Endothelial cell of umbilical vein (primary cell): Measurements from ENCODE around the gene HDDC2. TPM values are rescaled to one million over a fixed set of nuclear protein-coding genes. Genes with fewer than 3 reads are reported as not detected.

Experiments
- BruUV-seq: library from RNA; stranded (reverse); fragments of 400-500 nt; replicated peaks from 2 replicates; lab custom pipeline; 2021; lab: Mats Ljungman, UMichigan
- CTCF ChIA-PET: fragments of 300-600, 350-600 bp; sonication (Branson Sonifier 250); formaldehyde crosslinking; loops from one replicate; lab custom pipeline; 2021; ENCODE audit warnings: antibody characterized with exemption, inconsistent platforms; lab: Charles Lee
- POLR2A ChIA-PET: fragments of 300-600, 350-600 bp; sonication (Branson Sonifier 250); formaldehyde crosslinking; loops from one replicate; lab custom pipeline; 2021; ENCODE audit warnings: antibody characterized with exemption, inconsistent platforms; lab: Charles Lee
- DNase-seq: peaks from one replicate; pipeline ENCODE4 v3.0.0-alpha.2; 2011; ENCODE audit warnings: low read depth, low spot score
- FAIRE-seq: peaks from 2 replicates; lab custom pipeline; 2011; peaks lifted over from hg19 to GRCh38; lab: Jason Lieb, UNC
- H2AFZ ChIP-seq: 2 replicates; pipeline ENCODE4 v1.6.0; 2012; ENCODE audit warnings: low read depth, low read length, control low read depth, inconsistent platforms
- H3K27ac ChIP-seq: 2 replicates; pipeline ENCODE4 v1.5.1; 2011; ENCODE audit warnings: low read depth, mild to moderate bottlenecking, control low read depth, low read length, moderate library complexity; ENCODE audit not compliant: insufficient read depth
- H3K27me3 ChIP-seq, 2 experiments: 2 replicates each; pipeline versions ENCODE4 v1.6.0 to v1.6.1; 2011; ENCODE audit warnings: low read length in 2 of 2, mixed read lengths in 1 of 2; ENCODE audit not compliant: control insufficient read depth in 2 of 2, insufficient read depth in 2 of 2
- H3K36me3 ChIP-seq, 2 experiments: 2 replicates in 1 of 2; 3 replicates in 1 of 2; pipeline ENCODE4 v1.5.1; 2011; ENCODE audit warnings: low read length in 2 of 2, mild to moderate bottlenecking in 1 of 2, moderate library complexity in 1 of 2; ENCODE audit not compliant: control insufficient read depth in 2 of 2, insufficient read depth in 2 of 2; ENCODE audit errors: extremely low read depth in 1 of 2
- H3K4me1 ChIP-seq: 3 replicates; pipeline ENCODE4 v1.5.1; 2011; ENCODE audit warnings: mild to moderate bottlenecking, low read length; ENCODE audit not compliant: control insufficient read depth, insufficient read depth; ENCODE audit errors: extremely low read depth
- H3K4me2 ChIP-seq: 2 replicates; pipeline ENCODE4 v1.6.1; 2011; ENCODE audit warnings: low read length, control low read depth, mixed read lengths; ENCODE audit not compliant: insufficient read depth
- H3K4me3 ChIP-seq, 3 experiments: fragments of 200-600 bp in 1 of 3; sonication (generic), shearing (Covaris generic) in 1 of 3; replicated peaks in 1 of 3; 2 replicates each; pipeline ENCODE4 v1.5.1; 2011 to 2016; ENCODE audit warnings: control low read depth in 3 of 3, low read length in 3 of 3, mild to moderate bottlenecking in 2 of 3, inconsistent platforms in 1 of 3, low read depth in 1 of 3, moderate library complexity in 1 of 3; ENCODE audit not compliant: insufficient read depth in 1 of 3
- H3K79me2 ChIP-seq: 2 replicates; pipeline ENCODE4 v1.6.0; 2012; ENCODE audit warnings: low read length, inconsistent platforms; ENCODE audit not compliant: control insufficient read depth, insufficient read depth
- H3K9ac ChIP-seq: replicated peaks from 2 replicates; pipeline ENCODE3; 2011; ENCODE audit warnings: low read length, control low read depth; ENCODE audit not compliant: insufficient read depth; ENCODE audit errors: extremely low read depth
- H3K9me1 ChIP-seq: replicated peaks from 3 replicates; pipeline ENCODE4 v1.6.0; 2011; ENCODE audit warnings: mild to moderate bottlenecking, low read length; ENCODE audit not compliant: control insufficient read depth, insufficient read depth; ENCODE audit errors: extremely low read depth
- H3K9me3 ChIP-seq: replicated peaks from 2 replicates; pipeline ENCODE4 v1.5.1; 2012; ENCODE audit warnings: low read length, inconsistent platforms; ENCODE audit not compliant: control insufficient read depth, insufficient read depth
- H4K20me1 ChIP-seq: replicated peaks from 2 replicates; pipeline ENCODE3; 2011; ENCODE audit warnings: mild to moderate bottlenecking, low read length; ENCODE audit not compliant: control insufficient read depth, insufficient read depth; ENCODE audit errors: extremely low read depth
- CTCF ChIP-seq, 2 donors: IDR thresholded peaks; 1 replicate in 1 of 2; 2 replicates in 1 of 2; pipeline ENCODE4 v1.5.1; 2011; ENCODE audit warnings: low read length in 2 of 2, mild to moderate bottlenecking in 2 of 2, moderate library complexity in 2 of 2, control low read depth in 1 of 2, inconsistent platforms in 1 of 2, low read depth in 1 of 2; ENCODE audit not compliant: insufficient read depth in 1 of 2; ENCODE audit errors: extremely low read depth in 1 of 2
- EZH2 ChIP-seq: IDR thresholded peaks from 2 replicates; pipeline ENCODE4 v1.6.1; 2012; ENCODE audit warnings: borderline replicate concordance, low read depth, mild to moderate bottlenecking, moderate library complexity, low read length, inconsistent platforms; ENCODE audit not compliant: severe bottlenecking
- FOS ChIP-seq: IDR thresholded peaks from 2 replicates; pipeline ENCODE4 v1.6.1; 2011; ENCODE audit warnings: mild to moderate bottlenecking, low read length, moderate library complexity, borderline replicate concordance; ENCODE audit not compliant: insufficient read depth
- GATA2 ChIP-seq: IDR thresholded peaks from 2 replicates; pipeline ENCODE4 v1.7.0; 2011; ENCODE audit warnings: low read depth, mild to moderate bottlenecking, moderate library complexity, mixed read lengths, low read length; ENCODE audit not compliant: insufficient read length, insufficient read depth
- JUN ChIP-seq: IDR thresholded peaks from 2 replicates; pipeline ENCODE4 v1.6.1; 2011; ENCODE audit warnings: borderline replicate concordance, low read depth; ENCODE audit not compliant: insufficient read length, insufficient read depth
- MAX ChIP-seq: IDR thresholded peaks from 2 replicates; pipeline ENCODE4 v1.6.1; 2011; ENCODE audit not compliant: insufficient read depth, insufficient read length
- MYC ChIP-seq: IDR thresholded peaks from one replicate; pipeline ENCODE4 v1.6.1; 2011; ENCODE audit warnings: mild to moderate bottlenecking, low read depth, low read length
- POLR2A ChIP-seq: IDR thresholded peaks from 2 replicates; pipeline ENCODE4 v1.6.1; 2012; ENCODE audit warnings: low read depth, mild to moderate bottlenecking, control low read depth, low read length
- POLR2AphosphoS5 ChIP-seq: IDR thresholded peaks from 2 replicates; pipeline ENCODE4 v1.6.1; 2012; ENCODE audit warnings: low read depth, mild to moderate bottlenecking, control low read depth, low read length, moderate library complexity; ENCODE audit not compliant: insufficient read depth
- dilution Hi-C: fragments of 300-500 bp; cut with MboI; formaldehyde crosslinking; loops from one replicate; pipeline ENCODE4 v1.15.0; 2019; ENCODE audit warnings: low sequenced_read_pairs; ENCODE audit not compliant: extremely low pct_ligation_motif_present
- intact Hi-C: fragments of 100-400 bp; cut with micrococcal nuclease; formaldehyde crosslinking; loops from one replicate; pipeline ENCODE4 v1.10.0; 2022
- polyA plus RNA-seq, 4 experiments: library from polyadenylated mRNA; depleted of rRNA in 3 of 4; stranded (reverse) in 3 of 4; unstranded in 1 of 4; fragments of >200 nt; gene quantifications; 2 replicates each; pipeline versions ENCODE4 v1.2.1 to v1.2.3, GENCODE V29; 2011 to 2012; ENCODE audit warnings: missing spikeins in 1 of 4
- total RNA-seq: library from RNA; stranded (reverse); gene quantifications from 2 replicates; pipeline ENCODE4 v1.2.3, GENCODE V29; 2021

HDDC2 gene
- total and polyA plus RNA-seq, 2 donors (not counting 3 experiments of a cell fraction or from before 2014, with no cell fraction given) = 12.6 to 13.6 TPM

- TF ChIP-seq EZH2 = no peak
- no peak for TF ChIP-seq FOS
- Histone ChIP-seq H3K9me1 (no peaks in the 10 kb centered on the region), H3K4me3 (no peak overlapping the region), H2AFZ (no peak overlapping the region), H3K9ac (no peak overlapping the region), H3K79me2 (no peaks in the 10 kb centered on the region), H3K4me1 (no peaks in the 10 kb centered on the region), H3K4me2 (no peak overlapping the region), H3K27me3 (no peaks in the 10 kb centered on the region), H3K9me3 (no peaks in the 10 kb centered on the region), H4K20me1 (no peaks in the 10 kb centered on the region), H3K36me3 (no peaks in the 10 kb centered on the region), H3K27ac (no peak overlapping the region)
- FAIRE-seq (no peak), DNase-seq (no peak)
- BruUV-seq = no TSS peak
- CTCF ChIA-PET = no interaction called here
- POLR2A ChIA-PET = no interaction called here
- dilution Hi-C loops (no loop called here), intact Hi-C loops (no loop called here)
These were observed 32.3 kb downstream of the HDDC2 start for GRCh38 chr6:125269328-125269985.

- Histone ChIP-seq H3K9me1 (no peaks in the 10 kb centered on the region), H3K36me3 (no peaks in the 10 kb centered on the region), H3K79me2 (no peaks in the 10 kb centered on the region), H3K9me3 (no peaks in the 10 kb centered on the region), H3K27me3 (no peaks in the 10 kb centered on the region), H3K27ac (no peak overlapping the region), H3K9ac (no peak overlapping the region), H4K20me1 (no peaks in the 10 kb centered on the region), H3K4me2 (no peak overlapping the region), H3K4me1 (no peaks in the 10 kb centered on the region), H2AFZ (no peak overlapping the region), H3K4me3 (no peak overlapping the region)
- ChIA-PET CTCF (no interaction called here), POLR2A (no interaction called here)
- BruUV-seq = no TSS peak
- no peak for DNase-seq
- intact Hi-C loops = no loop called here
- no peak for TF ChIP-seq POLR2AphosphoS5
- TF ChIP-seq CTCF (IDR thresholded peaks at IDR 0.05; ENCODE audit: extremely low read depth in 1 of 2, insufficient read depth in 1 of 2, low read depth in 1 of 2, low read length in 2 of 2) = no peak
- TF ChIP-seq FOS = no peak
- no peak for TF ChIP-seq MYC
- TF ChIP-seq EZH2 = no peak
- TF ChIP-seq MAX = no peak
- no peak for TF ChIP-seq POLR2A
- no peak for TF ChIP-seq GATA2
- TF ChIP-seq JUN = no peak
- no peak for FAIRE-seq
- dilution Hi-C loops = no loop called here
These were observed 33.0 kb downstream of the HDDC2 start for GRCh38 chr6:125268765-125269164.
